ENCODE results near the gene ELF4. TPM values are rescaled to one million over a fixed set of nuclear protein-coding genes. Genes with fewer than 3 reads are reported as not detected.

Gene ELF4
- total RNA-seq, 1 experiment from 2014 or later, result 1.9 TPM

DNA sequence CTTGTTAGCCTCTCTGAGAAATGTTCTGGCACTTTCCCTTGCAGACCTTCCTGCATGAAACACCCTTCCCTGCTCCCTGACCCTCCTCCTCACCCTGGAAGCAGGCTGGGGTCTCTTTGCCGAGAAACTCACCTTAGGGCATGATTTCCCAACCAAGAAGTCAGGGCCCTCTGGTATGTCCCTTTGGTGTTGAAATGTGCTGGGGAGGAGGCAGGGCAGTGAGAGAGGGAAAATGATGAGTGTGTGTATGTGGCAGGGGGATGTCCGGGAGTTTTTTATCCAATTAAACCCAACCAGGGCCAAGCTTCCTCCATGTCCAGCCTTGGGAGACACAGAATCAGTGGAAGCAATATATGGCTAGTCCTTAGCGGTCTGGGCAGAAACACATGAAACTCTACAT is 5.1 kb downstream of the ELF4 start (continued):
- TF ChIP-seq, protein P1, sequence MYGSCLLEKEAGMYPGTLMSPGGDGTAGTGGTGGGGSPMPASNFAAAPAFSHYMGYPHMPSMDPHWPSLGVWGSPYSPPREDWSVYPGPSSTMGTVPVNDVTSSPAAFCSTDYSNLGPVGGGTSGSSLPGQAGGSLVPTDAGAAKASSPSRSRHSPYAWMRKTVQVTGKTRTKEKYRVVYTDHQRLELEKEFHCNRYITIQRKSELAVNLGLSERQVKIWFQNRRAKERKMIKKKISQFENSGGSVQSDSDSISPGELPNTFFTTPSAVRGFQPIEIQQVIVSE (CRISPR knock-in tag; IDR thresholded peaks at IDR 0.05; ENCODE audit: borderline replicate concordance), result no peak
- no peak for TF ChIP-seq ZNF263 (CRISPR knock-in tag; IDR thresholded peaks at IDR 0.05; ENCODE audit: low read depth)
- no peak for TF ChIP-seq PRRX2 (CRISPR knock-in tag; IDR thresholded peaks at IDR 0.05)
- TF ChIP-seq ZNF416 (CRISPR knock-in tag; IDR thresholded peaks at IDR 0.05), result no peak
- no peak for TF ChIP-seq ELF4 (CRISPR knock-in tag; IDR thresholded peaks at IDR 0.05; ENCODE audit: low read depth)
- TF ChIP-seq TEAD4 (CRISPR knock-in tag; IDR thresholded peaks at IDR 0.05), result no peak
- no peak for TF ChIP-seq HMGA2 (CRISPR knock-in tag; IDR thresholded peaks at IDR 0.05)
- no peak for TF ChIP-seq ZNF138 (CRISPR knock-in tag; conservative IDR thresholded peaks at IDR 0.05)
- TF ChIP-seq NR1H2 (CRISPR knock-in tag; IDR thresholded peaks at IDR 0.05), result no peak
- TF ChIP-seq, protein P2, sequence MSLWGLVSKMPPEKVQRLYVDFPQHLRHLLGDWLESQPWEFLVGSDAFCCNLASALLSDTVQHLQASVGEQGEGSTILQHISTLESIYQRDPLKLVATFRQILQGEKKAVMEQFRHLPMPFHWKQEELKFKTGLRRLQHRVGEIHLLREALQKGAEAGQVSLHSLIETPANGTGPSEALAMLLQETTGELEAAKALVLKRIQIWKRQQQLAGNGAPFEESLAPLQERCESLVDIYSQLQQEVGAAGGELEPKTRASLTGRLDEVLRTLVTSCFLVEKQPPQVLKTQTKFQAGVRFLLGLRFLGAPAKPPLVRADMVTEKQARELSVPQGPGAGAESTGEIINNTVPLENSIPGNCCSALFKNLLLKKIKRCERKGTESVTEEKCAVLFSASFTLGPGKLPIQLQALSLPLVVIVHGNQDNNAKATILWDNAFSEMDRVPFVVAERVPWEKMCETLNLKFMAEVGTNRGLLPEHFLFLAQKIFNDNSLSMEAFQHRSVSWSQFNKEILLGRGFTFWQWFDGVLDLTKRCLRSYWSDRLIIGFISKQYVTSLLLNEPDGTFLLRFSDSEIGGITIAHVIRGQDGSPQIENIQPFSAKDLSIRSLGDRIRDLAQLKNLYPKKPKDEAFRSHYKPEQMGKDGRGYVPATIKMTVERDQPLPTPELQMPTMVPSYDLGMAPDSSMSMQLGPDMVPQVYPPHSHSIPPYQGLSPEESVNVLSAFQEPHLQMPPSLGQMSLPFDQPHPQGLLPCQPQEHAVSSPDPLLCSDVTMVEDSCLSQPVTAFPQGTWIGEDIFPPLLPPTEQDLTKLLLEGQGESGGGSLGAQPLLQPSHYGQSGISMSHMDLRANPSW (CRISPR knock-in tag; conservative IDR thresholded peaks at IDR 0.05; ENCODE audit: low read depth), result no peak

DNA sequence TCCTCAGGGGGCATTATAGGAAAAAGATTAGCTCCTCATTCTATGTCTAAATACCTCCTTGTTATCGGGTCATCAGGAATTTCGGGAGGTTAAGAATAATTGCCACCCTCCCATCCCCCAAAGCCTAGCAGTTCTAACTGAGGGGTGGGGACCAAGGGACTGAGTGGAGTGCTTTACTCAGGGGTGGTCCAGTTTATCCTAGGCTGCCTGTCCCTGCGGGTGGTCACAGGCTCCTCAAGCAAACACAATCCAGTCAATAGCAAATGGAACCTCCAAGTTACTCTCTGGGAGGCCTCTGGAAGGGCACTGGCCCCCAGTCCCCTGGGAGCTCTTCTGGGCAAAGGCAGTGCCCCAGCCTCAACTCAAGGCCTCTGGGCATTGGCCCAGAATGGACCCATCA is 6.7 kb downstream of the ELF4 start:
- ATAC-seq, result peak; percentile 52
- no peak for TF ChIP-seq SMAD4 (CRISPR knock-in tag; IDR thresholded peaks at IDR 0.05)
- no peak for TF ChIP-seq HMGA2 (CRISPR knock-in tag; IDR thresholded peaks at IDR 0.05)
- no peak for TF ChIP-seq SMAD3 (CRISPR knock-in tag; IDR thresholded peaks at IDR 0.05; ENCODE audit: borderline replicate concordance)
- TF ChIP-seq ZNF317 (CRISPR knock-in tag; IDR thresholded peaks at IDR 0.05; ENCODE audit: borderline replicate concordance, low read depth), result no peak
- no peak for TF ChIP-seq SOX15 (CRISPR knock-in tag; IDR thresholded peaks at IDR 0.05)
- TF ChIP-seq, protein P3, sequence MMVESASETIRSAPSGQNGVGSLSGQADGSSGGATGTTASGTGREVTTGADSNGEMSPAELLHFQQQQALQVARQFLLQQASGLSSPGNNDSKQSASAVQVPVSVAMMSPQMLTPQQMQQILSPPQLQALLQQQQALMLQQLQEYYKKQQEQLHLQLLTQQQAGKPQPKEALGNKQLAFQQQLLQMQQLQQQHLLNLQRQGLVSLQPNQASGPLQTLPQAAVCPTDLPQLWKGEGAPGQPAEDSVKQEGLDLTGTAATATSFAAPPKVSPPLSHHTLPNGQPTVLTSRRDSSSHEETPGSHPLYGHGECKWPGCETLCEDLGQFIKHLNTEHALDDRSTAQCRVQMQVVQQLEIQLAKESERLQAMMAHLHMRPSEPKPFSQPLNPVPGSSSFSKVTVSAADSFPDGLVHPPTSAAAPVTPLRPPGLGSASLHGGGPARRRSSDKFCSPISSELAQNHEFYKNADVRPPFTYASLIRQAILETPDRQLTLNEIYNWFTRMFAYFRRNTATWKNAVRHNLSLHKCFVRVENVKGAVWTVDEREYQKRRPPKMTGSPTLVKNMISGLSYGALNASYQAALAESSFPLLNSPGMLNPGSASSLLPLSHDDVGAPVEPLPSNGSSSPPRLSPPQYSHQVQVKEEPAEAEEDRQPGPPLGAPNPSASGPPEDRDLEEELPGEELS (CRISPR knock-in tag; IDR thresholded peaks at IDR 0.05), result no peak
- TF ChIP-seq CREM (CRISPR knock-in tag; IDR thresholded peaks at IDR 0.05), result no peak
- TF ChIP-seq MYBL2 (CRISPR knock-in tag; IDR thresholded peaks at IDR 0.05), result no peak
- no peak for TF ChIP-seq NR2C2 (CRISPR knock-in tag; IDR thresholded peaks at IDR 0.05)
- no peak for TF ChIP-seq ZNF232 (CRISPR knock-in tag; IDR thresholded peaks at IDR 0.05)
- TF ChIP-seq FOXP1 (CRISPR knock-in tag; IDR thresholded peaks at IDR 0.05; ENCODE audit: borderline replicate concordance), result no peak
- TF ChIP-seq, protein P4, sequence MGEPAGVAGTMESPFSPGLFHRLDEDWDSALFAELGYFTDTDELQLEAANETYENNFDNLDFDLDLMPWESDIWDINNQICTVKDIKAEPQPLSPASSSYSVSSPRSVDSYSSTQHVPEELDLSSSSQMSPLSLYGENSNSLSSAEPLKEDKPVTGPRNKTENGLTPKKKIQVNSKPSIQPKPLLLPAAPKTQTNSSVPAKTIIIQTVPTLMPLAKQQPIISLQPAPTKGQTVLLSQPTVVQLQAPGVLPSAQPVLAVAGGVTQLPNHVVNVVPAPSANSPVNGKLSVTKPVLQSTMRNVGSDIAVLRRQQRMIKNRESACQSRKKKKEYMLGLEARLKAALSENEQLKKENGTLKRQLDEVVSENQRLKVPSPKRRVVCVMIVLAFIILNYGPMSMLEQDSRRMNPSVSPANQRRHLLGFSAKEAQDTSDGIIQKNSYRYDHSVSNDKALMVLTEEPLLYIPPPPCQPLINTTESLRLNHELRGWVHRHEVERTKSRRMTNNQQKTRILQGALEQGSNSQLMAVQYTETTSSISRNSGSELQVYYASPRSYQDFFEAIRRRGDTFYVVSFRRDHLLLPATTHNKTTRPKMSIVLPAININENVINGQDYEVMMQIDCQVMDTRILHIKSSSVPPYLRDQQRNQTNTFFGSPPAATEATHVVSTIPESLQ (CRISPR knock-in tag; IDR thresholded peaks at IDR 0.05), result no peak
- TF ChIP-seq SP1 (CRISPR knock-in tag; conservative IDR thresholded peaks at IDR 0.05), result no peak
- Mint-ChIP-seq H3K4me1 (peaks cover 23% of the 10 kb centered on the region), H3K36me3 (no peaks in the 10 kb centered on the region), H3K9me3 (no peaks in the 10 kb centered on the region), H3K4me3 (no peak overlapping the region), H3K27me3 (ENCODE audit: low read depth) (peaks cover 12% of the 10 kb centered on the region), H3K27ac (no peak overlapping the region)
- CTCF ChIA-PET, result interaction anchor here (2.2 kb wide), 1 partner anchor 43 kb away, joined by 10 read pairs; no protein-coding TSS in a partner anchor
- DNase-seq (ENCODE audit: low spot score), result no peak
- POLR2A ChIA-PET, result no interaction called here

Measured in WTC11 (cell line).